ENCODE data around the gene PHC2.
"Not testable (repeated sequence)": the region's sequence is repeated elsewhere in the genome, so short reads cannot be mapped to it uniquely, and the experiment has no call there.

Gene PHC2

DNA sequence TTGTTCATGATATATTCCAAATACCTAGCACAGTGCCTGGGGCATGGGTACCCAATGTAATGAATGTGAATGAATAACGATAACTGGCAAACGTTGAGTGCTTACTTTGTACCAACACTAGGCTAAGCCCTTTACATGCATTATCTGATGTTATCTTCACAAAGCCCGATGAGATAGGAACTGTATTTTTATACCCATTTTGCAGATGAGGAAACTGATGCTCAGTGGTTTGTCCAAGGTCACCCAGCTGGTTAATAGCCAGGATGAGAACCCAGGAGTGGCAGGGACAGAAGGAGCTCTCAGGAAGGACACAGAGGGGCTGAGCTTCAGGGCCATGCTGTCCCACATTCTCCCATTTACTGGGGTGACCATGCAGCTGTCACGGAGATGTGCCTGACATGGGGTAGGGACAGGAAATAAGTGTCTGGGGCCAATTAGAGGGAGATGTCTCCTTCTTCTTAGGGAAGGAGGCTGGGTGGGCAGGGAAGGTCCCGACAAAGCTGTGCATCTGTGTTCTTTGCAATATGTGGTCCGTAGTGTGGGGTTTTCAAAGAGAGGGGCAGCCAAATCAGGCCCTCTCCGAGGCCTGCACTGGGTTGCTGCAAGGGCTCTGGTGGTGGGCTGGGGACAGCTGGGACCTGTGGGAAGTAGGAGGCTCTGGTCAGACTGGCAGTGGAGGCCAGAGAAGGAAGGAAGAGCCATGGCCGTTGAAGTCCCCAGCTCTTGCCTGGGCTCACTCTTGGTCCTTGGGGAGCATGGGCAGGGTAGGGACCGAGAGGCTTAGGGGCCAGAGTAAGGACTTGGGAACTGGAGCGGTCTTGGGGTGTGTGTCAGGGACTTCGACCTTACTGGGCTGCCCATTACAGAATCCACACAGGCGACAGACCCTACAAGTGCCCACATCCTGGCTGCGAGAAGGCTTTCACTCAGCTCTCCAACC, 136.6 kb downstream of the PHC2 start:
- no peak for DNase-seq (ENCODE audit: low spot score)

DNA sequence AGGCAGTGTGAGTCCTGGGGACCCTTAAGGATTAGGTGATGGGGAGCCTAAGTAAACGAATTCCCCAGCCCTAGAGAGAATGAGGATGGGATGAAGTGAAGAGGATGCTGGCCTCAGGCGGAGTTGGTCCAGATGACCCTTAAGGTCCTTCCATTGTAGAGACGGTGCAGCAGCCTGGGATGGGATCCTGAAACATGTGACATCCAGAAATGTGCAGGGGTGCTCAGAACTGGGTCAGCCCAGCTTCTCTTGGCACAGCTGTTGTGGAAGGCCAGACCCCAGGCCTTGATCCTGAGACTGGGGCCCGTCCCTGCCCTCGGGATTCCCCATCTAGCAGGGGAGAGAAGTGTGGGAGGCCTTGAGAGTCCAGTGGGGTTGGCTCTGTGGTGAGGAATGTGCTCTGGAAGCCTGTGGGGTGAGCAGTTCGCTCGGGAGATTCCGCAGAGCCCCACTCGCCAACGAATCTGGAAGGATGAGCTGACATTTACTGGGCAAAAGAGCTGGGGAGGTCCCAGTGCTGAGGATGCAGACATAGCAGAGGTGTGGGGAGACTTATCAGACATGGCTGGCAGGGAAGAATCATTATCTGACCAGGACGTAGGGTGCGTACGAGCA, 138.1 kb downstream of the PHC2 start:
- no peak for DNase-seq (ENCODE audit: low spot score)

DNA sequence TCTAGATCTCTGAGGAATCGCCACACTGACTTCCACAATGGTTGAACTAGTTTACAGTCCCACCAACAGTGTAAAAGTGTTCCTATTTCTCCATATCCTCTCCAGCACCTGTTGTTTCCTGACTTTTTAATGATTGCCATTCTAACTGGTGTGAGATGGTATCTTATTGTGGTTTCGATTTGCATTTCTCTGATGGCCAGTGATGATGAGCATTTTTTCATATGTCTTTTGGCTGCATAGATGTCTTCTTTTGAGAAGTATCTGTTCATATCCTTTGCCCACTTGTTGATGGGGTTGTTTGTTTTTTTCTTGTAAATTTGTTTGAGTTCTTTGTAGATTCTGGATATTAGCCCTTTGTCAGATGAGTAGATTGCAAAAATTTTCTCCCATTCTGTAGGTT, 140.3 kb downstream of the PHC2 start:
- DNase-seq (ENCODE audit: low spot score) = not testable (repeated sequence)

DNA sequence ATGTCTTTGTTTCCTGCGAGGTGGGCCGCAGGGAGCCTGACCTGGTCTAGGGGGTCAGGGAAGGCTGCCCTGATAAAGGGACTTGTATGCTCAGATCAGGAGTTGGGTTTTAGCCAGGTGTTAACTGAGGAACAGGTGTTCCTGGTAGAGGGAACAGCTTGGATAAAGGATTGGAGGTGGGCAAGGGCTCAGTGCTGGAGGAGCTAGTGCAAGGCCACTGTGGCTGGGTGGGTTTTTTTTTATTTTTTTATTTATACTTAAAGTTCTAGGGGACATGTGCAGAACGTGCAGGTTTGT, 141.1 kb downstream of the PHC2 start:
- DNase-seq (ENCODE audit: low spot score) = no peak

DNA sequence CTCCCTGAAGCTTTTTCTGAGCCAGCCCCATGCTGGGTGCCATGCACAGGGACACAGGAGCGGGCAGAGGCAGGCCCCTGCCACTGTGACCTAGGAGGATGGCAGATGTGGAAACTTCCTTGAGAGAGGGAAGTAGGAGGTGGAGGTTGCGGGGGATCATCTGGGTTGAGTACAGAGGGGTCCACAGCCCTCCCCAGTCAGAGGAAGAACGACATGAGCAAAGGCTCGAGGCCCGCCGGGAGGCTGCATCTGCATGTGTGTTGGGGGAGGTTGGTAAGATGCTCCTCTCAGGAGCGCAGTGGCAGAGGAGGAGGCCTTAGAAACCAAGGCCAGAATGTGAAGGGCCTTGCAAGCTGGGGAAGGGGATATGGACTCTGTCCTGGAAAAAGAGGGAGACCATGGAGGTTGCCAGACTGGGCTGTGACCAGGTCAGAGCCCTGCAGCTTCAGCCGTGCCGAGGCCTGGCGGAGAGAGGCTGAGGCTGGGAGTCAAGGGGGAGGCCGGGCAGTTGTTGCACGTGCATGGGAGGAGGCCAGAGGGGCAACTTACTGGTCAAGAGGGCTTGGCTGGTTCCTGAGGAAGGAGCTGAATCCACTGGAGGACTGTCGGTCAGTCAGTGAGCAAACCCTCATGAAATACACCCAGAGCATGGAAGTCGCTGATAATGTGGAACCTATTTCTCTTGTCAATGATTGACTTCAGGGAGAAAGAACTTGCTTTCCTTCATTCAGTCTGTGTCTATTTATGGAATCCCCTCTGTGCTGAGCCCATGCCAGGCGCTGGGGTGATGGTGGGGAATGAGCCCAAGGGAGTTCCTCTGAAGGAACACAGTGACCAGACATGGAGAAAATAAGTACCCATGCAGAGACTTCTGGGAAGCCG, 141.7 kb downstream of the PHC2 start:
- DNase-seq (ENCODE audit: low spot score) = no peak

DNA sequence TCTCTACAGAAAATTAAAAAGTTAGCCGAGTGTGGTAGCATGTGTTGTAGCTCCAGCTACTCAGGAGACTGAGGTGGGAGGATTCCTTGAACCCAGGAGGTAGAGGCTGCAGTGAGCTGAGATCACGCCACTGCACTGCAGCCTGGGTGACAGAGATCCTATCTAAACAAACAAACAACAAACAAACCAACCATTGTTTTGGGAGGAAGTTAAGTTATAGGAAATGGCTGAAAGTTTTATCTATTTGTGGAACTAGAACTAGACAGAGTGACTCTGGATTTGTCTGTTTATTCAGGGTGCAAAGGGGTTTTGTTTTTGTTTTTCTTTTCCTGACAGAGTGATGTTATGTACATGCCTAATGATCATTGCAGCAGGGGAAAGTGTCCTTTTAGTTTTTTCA, 143.6 kb downstream of the PHC2 start:
- no peak for DNase-seq (ENCODE audit: low spot score)

DNA sequence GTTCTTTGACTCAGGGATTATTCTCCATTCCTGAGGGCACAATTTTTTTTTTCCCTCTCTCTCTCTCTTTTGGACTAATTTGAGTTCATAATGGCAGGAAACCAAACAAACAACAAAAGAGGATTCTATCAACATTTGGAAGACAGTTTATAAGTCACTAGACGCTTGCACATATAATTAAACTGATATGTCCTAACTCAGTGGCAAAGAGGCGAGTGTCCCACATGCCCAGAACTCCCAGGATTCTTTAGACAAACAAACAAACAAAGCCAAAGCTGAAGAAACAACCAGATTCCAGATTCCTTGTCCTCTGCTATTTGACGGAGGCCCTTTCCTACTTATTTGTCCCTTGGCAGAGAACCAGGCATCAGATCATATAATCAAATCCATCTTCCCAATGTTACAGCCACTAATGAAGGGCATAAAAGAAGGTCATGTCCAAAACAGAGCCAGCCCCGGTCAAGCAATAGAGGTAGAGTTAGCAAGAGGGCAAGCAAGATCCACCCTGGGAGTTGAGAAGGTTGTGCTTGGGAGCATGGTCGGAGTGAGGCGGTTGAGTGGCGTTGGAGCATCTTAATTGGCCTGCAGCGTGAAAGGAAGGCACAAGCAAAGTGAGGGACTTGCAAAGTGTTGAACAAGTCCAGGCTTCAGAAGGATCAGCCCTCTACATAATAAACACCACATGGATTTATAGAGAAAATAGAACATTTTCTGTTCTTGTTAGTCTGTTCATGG, 144.3 kb downstream of the PHC2 start:
- DNase-seq (ENCODE audit: low spot score) = no peak

DNA sequence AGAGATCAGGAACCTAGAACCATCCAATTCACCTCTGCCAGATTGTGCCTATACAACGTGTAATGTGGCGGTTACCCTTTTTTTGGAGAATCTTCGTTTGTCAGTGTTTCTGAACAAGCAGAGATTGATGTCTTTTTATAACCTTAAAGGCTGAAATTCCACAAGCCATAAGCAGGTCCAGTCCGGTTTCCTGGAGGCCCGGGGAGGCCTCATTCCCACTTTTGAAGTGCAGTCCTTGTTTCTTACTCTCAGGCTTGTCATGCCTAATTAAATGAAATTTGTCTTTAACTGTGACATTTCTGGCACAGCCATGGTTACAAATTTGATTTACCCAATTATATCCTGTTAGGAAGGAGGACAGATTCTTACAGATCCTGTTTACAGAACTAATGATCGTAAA, 146.8 kb downstream of the PHC2 start:
- no peak for DNase-seq (ENCODE audit: low spot score)

DNA sequence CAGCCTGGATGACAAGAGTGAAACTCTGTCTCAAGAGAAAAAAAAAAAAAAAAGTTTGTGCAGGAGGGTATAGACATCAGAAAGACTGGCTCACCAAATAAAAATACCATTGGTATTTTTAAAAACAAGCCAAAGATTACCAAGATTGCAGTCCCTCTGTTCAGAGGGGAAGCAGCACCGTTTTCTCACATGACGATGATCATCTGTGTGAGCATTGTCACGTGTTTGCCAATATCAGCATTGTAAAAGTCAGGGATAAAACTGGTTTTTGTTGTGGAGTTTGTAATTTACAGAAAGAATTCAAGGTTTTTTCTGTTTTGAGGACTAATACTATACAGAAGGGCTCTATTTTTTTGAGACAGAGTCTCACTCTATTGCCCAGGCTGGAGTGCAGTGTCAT, 148.1 kb downstream of the PHC2 start:
- no peak for DNase-seq (ENCODE audit: low spot score)

DNA sequence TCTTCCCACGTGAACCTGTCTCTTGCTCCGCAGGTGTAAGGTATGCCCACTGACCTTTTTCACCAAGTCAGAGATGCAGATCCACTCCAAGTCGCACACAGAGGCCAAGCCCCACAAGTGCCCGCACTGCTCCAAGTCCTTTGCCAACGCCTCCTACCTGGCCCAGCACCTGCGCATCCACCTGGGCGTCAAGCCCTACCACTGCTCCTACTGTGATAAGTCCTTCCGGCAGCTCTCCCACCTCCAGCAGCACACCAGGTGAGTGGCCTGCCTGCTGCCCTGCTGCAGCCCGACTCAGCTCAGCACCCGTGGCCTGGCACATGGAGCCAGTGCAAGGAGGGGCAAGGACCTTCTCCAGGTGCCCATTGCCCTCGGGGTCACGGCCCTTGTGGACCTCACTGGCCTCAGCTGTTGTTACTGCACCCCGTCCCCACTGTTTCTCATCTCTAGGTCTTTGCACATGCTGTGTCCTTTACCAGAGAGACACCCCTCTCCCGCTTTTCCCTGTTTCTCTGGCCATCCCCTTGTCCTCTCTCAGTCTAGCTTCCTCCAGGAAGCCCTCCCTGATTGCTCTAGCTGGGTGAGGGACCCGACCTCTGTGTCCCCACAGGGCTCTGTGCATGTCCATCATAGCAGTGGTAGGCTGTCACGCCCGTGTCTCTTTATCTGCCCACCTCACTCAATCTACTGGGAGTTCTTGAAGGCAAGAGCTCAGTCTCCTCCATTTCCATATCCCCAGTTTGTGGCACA, 149.2 kb downstream of the PHC2 start:
- DNase-seq (ENCODE audit: low spot score) = no peak

DNA sequence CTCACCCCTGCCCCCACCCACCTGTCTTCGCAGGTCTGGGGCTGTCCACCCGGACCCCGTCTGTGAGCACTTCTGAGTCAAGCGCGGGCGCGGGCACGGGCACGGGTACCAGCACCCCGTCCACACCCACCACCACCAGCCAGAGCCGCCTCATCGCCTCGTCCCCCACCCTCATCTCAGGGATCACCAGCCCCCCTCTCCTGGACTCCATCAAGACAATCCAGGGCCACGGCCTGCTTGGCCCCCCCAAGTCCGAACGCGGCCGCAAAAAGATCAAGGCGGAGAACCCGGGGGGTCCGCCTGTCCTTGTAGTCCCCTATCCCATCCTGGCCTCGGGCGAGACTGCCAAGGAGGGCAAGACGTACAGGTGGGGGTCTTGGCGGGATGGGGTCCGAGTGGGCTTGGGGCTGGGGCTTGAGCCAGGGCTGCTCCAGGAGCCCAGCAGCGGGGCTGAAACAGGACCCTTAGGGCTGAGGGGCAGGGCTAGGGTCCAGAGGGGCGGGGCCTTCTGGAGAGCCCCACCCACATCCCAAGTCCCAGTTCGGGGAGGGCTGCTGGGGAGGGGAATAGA, 150.7 kb downstream of the PHC2 start:
- no peak for DNase-seq (ENCODE audit: low spot score)

DNA sequence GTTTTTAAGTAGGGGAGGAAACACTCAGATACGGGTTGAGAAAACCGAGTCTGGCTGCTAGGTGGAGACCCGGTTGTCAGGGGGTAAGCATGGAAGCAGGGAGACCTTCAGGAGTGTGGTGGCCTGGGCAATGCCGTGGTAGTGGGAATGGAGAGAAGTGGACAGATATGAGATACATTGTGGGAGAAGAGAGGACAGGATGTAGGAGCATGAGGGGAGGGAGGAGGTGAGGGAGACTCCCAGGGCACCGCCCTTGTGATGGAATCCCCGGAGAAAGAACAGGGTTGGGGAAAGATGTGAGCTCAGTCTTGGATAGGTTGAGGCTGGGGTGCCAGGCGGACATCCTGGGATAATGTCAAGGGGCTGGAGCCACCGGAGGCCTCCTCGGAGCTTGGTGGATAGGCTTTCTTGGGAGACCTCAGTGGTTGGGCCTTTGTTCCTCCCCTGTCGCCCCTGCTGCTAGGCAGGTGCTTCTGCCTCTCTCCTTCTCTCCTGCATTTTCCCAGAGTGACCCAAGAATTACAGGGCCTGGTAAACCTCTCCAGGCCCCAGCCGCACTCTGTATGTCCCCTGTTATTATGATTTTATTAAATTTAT, 153.3 kb downstream of the PHC2 start:
- DNase-seq (ENCODE audit: low spot score) = no peak

DNA sequence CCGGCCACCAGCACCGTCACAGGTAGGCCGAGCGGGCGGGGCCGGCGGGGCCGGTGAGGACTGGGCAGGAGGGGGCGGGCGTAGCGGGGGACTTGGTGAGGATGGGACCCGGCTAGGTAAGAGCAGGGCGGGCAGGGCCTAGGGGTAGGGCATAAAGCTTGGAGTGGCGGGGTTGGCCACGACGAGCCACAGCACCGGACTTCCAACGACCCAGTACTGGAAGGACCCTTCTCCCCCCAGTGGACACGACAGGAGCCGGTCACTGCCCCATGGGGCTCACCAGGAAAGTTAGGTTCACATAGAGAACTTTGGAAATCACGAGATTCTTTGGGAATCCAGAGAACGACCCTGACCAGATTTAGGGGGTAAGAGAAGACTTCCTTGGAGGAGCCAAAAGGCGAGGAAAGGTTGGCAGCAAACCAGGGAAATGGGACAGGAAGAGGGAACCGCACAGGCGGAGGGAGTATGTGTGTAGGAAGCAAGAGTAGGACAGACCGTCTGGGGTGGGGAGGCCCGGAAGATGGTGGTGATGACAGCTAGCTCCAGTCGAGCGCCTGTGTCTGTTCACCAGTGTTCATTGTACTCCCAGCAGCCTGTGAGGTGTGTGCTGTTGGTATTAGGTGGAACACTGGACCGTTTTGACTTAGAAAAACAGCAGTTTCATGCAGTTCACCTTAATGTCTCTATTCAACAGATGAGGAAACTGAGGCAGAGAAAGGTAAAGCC, 154.2 kb downstream of the PHC2 start:
- no peak for DNase-seq (ENCODE audit: low spot score)

DNA sequence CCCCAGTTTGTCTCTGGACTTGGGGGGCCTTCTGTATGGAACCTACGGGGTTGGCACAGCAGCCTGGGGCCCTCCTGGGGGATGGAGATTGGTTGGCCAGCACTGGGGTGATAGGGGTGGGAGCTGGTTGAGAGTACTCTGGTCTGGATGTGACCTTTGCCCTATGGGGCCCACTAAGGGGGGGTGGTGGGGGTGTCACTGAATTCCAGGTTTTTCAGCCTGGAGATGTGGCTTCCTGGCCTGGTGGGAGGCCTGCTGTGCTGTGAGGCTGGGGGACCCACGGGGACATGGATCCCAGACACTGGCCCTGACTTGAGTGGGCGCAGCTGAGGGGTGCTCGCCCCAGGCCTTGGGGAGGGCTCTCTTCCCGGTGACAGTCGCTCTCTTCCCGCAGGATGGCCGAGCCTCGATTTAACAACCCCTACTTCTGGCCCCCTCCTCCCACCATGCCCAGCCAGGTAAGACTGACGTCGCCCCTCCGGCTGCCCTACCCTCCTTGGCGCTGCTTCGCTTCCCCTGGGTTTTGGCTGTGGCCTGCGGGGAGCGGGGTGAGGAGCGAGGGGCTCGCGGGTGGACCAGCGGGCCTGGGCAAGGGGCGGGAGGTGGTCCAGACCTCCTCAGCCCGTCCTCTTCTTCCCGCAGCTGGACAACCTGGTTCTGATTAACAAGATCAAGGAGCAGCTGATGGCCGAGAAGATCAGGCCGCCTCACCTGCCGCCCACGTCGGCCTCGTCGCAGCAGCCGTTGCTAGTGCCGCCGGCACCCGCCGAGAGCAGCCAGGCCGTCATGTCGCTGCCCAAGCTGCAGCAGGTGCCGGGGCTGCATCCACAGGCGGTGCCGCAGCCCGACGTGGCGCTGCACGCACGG, 155.0 kb downstream of the PHC2 start:
- DNase-seq (ENCODE audit: low spot score) = no peak

DNA sequence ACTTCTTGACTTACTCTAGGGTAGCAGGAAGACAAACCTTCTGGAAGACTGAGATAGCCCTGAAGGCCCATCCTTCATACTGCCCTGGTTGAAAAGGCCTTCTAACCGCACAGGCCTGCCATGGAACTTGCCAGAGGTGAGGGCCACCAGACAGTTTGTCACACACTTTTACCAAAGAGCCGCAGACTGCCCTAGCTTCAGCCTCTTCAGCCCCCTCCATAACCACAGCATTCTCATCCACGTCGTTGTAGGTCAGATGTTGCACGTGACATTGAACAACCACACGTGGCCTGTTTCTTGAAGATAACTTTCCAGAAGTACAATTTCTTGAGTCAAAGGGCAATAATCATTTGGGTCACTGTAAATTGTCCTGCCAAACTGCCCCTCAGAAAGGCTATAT, 155.7 kb downstream of the PHC2 start:
- DNase-seq (ENCODE audit: low spot score) = no peak

DNA sequence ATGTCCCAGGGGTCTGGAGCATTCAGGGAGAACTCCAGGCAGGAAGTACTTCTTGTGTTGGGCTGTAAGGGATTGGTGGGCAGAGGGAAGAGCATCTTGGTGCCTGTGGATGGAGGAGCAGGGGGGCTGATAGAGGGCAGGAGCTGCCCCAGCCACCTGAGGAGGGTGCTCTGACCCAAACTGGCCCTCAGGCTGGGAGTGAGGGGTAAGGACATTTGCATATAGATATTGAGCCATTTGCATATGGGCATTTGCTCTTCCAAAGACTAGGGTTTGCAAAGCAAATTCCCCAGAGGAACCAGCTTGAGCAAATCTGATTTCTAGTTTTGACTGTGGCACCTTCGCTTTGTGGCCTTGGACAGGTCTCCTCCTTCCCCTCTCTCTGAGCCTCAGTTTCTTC, 156.4 kb downstream of the PHC2 start:
- no peak for DNase-seq (ENCODE audit: low spot score)

DNA sequence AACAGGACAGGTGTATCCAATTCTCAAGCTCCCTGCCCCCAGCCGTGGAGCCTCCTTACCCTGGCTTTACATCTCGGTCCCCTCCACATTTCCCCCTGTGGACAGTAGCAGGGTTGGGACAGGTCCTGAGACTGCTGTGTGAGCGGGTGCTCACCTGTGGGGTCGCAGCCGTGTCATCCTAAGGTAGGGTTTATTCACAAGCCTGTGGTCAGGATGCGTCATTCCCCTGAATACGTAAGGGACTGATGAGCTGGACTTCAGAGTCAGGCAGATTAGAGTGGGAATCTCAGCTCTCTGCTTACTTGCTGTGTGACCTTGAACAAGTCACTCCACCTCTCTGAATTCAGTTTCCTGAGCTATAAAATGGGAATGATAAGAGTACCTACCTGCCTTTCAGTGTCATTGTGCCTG, 156.9 kb downstream of the PHC2 start:
- no peak for DNase-seq (ENCODE audit: low spot score)
